ENCODE results near the gene SPNS2.

Gene SPNS2

GRCh38 chr17:4520894-4521600, 22.4 kb downstream of the SPNS2 start:
- DNase-seq = no peak

- DNase-seq = no peak
These were observed 24.0 kb downstream of the SPNS2 start for GRCh38 chr17:4522661-4523060.

DNA sequence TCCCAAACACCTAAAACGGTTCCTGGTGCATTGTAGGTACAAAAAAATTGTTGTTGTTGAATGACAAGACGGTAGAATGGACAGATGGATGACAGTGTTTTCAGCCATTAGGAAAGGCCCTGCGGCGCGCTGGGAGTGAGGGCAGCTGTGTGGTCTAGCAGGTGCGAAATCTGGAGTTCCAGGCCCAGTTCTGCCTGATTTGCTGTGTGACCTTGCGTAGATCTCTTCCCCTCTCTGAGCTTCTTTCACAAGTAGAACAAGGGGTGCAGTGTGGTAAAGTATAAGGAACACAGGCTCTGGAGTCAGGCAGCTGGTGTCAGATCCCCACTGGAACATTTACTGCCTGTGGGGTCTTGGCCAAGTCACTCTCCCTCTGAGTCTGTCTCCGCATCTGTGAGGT, 25.3 kb downstream of the SPNS2 start:
- no peak for DNase-seq

DNA sequence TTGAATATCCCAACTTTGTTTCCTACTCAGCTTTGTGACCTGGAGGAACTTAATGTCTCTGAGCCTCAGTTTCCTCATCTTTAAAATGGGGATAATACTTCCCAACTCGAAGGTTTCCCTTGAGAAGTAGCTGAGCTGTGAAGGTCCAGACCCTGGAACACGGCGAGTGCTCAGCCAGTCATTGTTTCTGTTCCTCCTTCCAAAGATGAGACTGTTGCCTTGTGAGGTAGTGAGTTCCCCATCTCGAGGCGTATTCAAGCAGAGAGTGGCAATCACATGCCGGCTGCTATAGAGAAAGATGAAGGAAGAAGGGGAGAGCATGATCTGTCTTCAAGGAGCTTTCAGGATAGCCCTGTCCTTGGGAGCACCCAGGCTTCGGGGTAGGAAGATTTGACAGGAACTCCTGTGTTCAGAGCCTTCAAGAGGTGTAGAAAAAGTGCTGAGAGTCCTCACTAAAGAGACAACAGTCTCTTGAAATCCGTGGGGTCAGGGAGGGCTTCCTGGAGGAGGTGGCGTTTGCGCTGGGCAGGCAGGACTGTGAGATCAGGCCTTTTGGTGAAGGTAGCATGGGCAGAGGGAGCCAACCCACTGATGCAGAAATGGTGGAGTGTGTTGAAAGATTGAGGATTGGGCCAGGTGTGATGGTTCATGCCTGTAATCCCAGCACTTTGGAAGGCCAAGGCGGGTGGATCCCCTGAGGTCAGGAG, 27.2 kb downstream of the SPNS2 start:
- no peak for DNase-seq

DNA sequence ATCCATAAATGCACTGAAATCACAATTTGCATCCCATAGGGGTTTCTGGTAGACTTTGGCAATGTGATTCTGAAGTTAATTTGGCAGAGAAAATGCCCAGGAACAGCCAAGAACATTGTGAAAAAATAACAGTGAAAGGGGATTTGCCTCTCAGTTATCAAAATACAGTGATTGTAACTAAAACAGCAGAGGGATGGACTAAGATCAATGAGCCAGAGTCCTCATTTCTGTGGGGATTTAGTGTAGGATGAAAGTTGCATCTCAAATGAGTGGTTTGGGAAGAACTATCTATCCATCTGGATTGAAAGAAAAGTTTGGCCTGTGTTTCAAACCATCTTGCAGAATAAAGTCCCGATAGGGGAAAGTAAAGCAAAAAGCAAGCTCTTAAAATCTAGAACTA, 28.5 kb downstream of the SPNS2 start:
- no peak for DNase-seq

DNA sequence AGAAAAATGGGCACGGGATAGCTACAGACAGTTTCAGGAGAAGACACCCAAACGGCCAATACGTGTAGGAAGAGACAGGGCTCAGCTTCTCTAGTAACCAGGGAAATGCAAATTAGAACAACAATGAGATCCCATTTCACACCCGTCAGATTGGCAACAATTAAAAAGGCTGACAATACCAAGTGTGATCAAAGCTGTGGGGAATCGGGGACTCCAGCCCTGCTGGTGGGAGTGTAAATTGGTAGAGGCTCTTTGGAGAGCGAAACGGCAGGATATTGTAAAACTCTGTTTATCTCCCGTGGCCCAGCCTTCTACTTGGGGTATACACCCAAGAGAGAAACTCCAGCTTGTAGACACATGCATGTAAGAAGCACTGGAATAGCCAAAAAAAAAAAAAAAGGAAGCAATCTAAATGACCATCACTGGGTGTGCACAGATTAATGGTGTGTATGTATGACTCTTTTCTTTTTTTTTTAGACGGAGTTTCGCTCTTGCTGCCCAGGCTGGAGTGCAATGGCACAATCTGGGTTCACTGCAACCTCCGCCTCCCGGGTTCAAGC, 29.0 kb downstream of the SPNS2 start:
- DNase-seq = no peak

- DNase-seq = no peak
These were observed 31.0 kb downstream of the SPNS2 start for GRCh38 chr17:4529533-4530152.

GRCh38 chr17:4530799-4531730, 32.4 kb downstream of the SPNS2 start:
- DNase-seq = no peak

DNA sequence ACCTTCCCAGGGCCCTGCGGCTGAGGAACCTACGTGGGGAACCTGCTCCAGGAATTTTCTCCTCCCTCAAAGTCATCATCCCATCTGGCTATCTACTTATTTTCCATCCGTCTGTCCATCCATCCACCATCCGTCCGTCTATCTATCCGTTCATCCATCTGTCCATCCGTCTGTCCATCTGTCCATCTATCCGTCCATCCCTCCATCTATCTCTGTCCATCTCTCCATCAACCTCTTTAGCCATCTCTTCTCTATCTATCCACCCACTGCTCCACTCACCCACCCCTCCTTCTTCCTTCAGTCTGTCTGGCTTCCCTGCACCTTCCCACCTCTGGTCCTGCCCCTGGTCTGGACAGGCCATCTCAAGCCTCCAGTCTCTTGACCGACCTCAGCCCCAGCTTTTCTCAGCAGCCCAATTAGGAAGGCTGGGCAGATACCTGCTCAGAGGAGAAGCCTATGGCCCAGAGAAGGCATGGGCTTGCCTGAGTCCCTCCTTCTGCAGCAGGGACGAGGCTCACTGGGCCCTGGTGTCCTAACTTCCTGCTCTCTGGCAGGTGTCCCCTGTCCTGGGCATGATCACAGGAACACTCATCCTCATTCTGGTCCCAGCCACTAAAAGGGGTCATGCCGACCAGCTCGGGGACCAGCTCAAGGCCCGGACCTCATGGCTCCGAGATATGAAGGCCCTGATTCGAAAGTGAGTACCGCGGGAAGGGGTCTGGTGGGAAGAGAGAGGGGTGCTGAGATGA, 33.5 kb downstream of the SPNS2 start:
- DNase-seq = no peak

GRCh38 chr17:4532860-4533522, 34.3 kb downstream of the SPNS2 start:
- no peak for DNase-seq

DNA sequence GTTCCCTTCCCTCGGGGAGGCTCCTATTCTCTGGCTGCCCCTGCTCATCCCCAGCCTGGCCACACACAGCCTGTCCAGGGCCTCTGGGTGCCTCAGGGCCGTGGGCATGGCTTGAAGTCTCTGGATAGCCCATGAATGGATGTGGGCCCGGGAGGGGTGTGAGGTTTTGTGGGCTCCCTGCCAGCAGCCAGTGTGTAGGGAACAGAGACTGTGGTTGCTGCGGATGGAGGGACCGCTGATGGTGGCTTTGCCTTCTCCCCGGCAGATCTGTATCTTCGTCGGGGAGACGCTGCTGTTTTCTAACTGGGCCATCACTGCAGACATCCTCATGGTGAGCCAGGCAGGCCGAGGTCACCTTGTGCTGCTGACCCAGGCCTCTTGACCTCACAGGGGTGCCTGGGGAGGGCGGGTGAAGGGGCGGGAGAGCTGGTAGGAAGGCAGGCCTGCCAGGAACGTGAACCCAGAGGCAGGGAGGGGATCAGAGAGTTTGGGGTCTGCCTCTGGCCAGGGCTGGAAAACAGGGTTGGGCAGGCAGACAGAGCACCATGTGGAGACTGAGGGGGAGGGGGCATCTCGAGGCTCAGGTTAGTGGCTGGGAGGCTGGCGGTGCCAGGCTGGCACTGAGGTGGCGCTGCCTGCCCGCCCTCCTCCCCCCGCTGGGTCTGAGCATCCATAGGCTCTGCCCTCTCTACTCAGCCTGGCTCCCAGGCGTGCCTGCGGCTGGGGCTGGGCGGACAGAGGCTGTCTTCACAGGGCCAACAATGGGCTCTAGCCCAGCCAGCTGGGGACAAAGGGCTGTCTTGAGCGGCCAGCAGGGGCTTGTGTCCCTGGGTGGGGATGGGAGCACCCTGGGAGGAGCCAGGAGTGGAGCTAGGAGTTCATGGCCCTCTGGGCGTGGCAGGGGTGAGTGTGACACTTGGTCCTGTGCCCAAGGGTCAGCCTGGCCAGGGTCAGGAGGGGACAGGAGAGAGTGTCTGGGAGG, 35.1 kb downstream of the SPNS2 start:
- no peak for DNase-seq

DNA sequence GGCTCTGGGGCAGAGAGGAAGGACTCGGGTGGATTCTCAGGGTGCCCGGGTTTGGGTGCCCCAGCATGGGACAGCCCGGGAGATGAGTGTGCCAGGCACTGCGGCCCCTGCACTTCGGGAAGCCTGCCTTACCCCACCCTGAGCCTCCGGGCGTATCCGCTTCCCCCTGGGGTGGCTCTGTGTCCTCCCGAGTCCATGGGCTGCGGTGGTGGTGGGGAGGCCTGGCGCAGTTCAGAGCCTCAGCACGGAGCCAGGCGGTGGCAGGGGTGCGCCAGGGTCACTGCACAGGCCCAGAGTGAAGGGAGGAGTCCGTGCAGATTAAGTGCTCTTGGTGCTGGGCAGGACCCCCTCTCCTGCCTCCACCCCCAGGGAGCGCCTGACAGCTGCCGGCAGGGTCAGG, 35.8 kb downstream of the SPNS2 start:
- no peak for DNase-seq

GRCh38 chr17:4534928-4535666, 36.4 kb downstream of the SPNS2 start:
- DNase-seq = no peak

DNA sequence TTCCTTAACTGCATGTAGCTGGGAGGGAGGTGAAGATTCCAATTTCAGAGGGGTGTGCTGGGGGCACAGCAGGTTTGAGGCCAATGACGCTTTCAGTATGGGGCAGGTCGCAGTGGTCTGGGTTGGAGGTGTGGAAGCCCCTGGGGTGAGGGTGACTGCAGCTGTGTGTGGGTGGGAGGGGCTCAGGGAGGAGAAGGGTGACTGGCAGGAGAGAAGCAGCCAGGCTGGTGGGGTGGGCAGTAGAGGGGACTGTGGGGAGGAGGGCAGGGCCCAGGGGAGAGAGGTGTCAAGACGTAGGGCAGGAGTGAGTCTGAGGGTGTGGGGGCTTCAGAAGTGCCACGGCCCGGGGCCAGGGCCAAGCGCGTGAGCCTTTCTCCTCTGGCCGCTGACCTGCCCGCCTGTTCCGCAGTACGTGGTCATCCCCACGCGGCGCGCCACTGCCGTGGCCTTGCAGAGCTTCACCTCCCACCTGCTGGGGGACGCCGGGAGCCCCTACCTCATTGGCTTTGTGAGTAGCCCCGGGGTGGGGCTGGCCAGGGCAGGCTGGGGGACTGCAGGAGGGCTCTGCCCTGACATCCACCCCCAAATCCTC, 37.1 kb downstream of the SPNS2 start:
- no peak for DNase-seq

DNA sequence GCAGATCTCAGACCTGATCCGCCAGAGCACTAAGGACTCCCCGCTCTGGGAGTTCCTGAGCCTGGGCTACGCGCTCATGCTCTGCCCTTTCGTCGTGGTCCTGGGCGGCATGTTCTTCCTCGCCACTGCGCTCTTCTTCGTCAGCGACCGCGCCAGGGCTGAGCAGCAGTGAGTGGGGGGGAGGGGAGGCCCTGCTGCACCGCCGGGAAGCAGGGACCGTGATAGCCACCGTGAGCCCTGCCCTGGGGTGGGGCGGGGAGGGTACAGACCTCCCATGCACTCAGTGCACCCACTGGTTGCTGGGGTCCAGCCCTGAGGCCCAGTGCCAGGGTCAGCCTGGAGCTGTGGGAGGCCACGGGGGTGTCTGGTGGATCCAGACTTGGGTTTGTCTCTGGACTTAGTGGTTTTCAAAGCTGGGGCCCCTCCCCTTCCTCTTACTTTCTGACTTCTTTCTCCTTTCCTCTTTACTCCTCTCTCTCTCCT, 37.6 kb downstream of the SPNS2 start:
- DNase-seq = no peak

GRCh38 chr17:4536742-4537411, 38.2 kb downstream of the SPNS2 start:
- no peak for DNase-seq

DNA sequence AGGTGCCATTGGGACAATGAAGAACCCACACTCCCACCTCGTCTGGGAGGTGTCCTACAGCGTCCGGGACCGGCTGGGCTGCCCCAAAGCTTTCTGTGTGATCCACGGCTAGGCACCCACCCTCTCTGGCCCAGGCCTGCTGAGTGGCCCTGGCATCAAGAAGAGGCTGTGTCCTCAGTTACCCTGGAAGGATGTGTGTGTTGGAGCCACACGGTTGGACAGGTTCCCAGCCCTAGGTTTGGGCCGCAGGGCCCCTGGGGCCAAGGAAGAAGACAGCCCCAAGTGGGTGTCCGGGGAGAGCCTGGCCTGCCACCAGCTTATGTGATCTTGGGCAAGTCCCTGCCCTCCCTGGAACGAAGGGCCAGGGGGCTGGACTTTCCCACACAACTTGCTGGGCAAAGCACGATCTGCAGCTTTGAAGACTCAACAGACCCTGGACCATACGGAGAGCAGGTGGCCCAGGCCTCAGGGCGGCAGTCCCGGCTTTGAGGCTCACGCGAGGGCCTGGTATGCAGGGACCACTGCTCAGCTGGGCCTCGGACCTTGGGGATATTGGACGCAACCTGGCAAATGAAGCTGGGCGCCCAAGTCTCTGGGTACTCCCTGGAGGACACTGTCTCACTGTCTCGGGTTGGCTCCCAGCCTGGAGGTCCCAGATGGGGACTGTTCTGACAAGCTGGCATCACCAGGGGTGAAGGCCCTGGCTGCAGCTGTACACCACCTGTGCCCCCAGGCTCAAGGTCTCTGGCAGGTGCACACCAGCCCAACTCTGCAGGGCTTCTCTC, 39.0 kb downstream of the SPNS2 start:
- DNase-seq = no peak

Measured in SIG-M5 (cell line).